RPMI7951 (cell line): ENCODE measurements around the gene PLXNA4. TPM values are rescaled to one million over a fixed set of nuclear protein-coding genes. Genes with fewer than 3 reads are reported as not detected.

Experiments
- DNase-seq: peaks from one replicate; pipeline ENCODE4 v3.0.0-alpha.2; 2012; ENCODE audit warnings: low read depth
- total RNA-seq: library from RNA; depleted of rRNA; stranded (reverse); fragments of >200 nt; shearing (Covaris generic); gene quantifications from 2 replicates; pipeline ENCODE4 v1.2.3, GENCODE V29; 2014

PLXNA4 gene
- total RNA-seq, 1 experiment from 2014 or later: 1.4 TPM

GRCh38 chr7:132504071-132504470 is 72.2 kb downstream of the PLXNA4 start:
- no peak for DNase-seq

DNA sequence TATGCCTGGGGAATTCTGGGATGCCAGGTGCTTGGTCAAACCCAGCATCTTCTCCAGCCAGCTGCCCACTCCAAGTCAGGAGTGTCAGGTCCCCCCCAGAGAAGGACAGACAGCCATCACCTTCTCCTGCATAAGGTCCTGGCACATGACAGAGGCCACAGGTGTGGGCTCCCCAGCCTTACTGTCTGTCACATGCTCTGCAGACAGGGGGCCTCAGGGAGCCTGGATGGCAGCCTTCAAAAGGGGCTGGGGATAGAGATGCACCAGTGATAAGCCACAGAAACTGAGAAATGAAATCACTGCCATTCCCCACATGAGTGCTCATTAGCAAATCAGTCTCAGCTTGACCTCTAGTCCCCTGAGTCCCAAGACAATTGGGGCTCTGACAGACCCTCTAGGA is 72.9 kb downstream of the PLXNA4 start:
- no peak for DNase-seq

- DNase-seq: peak; percentile 66
These were observed 74.3 kb downstream of the PLXNA4 start for GRCh38 chr7:132501956-132502355.

DNA sequence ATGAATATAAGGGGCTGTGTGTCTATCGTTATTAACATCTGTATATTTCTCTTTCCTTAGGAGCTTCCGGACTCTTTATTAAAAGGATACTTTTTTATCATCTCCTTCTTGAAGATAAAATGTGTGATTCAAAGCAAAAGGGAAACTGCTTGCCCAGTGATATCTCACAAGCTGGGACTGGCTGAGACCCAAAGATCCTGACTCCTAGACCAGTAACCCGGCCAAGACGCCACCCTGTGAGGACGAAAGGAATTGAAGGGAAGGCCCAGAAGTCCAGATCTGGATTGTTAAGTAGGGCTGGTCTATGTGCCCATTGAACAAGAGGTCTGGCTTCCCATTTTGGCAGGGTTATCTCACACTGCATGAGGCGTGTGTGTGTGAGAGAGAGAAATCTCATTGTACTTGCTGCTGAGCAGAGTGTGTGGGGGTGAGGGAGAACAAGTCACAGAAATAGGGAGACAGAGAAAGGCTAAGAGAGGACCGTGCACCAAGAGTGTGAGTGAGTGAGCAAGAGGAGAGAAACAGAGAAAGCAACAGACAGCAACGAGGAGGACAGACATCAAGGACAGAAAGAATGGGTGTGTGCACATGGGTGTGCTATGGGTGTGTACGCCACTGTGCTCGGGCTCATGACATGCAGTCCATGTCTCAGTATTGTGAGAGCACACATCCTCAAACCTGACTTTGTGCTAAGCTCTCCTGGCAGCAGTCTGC is 75.4 kb downstream of the PLXNA4 start:
- peak; percentile 68 for DNase-seq

GRCh38 chr7:132499487-132499886 is 76.8 kb downstream of the PLXNA4 start:
- no peak for DNase-seq

- no peak for DNase-seq
These were observed 77.2 kb downstream of the PLXNA4 start for GRCh38 chr7:132499065-132499464.

- DNase-seq: no peak
These were observed 78.0 kb downstream of the PLXNA4 start for GRCh38 chr7:132498319-132498718.

- no peak for DNase-seq
These were observed 79.2 kb downstream of the PLXNA4 start for GRCh38 chr7:132497098-132497497.

DNA sequence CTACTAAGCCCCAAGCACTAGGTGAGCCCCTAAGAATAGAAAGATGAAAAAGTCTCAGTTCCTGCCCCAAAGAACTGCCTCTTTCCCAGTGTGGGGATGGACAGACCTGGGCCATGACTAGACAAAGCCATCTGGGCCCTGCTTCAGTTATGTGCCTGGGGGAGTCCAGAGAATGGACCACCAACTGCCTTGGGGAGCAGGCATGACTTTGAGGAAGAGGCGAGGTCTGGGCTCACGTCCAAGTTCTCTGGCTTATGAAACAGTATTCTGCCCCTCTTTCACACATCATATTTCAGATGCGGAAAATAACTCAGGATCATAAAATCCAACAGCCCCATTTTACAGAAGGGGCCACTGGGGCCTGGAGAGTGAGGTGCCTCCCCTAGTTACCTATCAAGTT is 80.3 kb downstream of the PLXNA4 start:
- DNase-seq: peak; percentile 33

DNA sequence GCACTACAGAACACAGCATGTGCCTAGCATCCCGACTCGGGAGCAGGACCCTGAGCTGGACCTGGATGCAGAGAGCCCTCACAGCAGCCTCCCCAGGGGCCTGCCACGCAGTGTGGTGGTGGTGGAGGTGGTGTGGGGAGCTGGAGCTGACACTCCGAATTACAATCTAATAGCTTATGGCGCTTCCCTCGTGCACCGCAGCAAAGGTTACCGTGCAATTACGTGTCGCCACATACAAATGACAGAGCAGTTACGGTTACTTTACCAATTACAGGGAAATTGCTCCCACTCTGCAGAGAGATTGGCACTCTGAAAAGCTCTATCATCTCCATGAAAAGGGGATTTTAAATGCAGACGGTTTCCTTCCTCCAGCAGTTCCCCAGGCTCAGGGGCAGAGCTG is 81.8 kb downstream of the PLXNA4 start:
- no peak for DNase-seq

GRCh38 chr7:132492823-132493445 is 83.3 kb downstream of the PLXNA4 start:
- no peak for DNase-seq

GRCh38 chr7:132491391-132491945 is 84.8 kb downstream of the PLXNA4 start:
- peak; percentile 22 for DNase-seq

DNA sequence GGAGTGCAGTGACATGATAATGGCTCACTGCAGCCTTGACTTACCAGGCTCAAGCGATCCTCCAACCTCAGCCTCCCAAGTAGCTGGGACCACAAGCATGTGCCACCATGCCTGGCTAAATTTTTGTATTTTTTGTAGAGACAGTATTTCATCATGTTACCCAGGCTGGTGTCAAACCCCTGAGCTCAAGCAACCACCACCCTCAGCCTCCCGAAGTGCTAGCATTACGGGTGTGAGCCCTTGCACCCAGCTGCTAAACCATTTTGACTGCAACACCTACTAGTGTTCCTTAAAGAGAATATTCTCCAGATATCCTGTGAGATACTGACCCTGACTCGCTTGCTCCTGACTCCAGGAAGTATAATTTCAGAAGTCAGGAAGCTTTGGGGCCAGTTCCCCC is 85.8 kb downstream of the PLXNA4 start:
- no peak for DNase-seq

GRCh38 chr7:132489776-132490237 is 86.5 kb downstream of the PLXNA4 start:
- DNase-seq: peak; percentile 29

DNA sequence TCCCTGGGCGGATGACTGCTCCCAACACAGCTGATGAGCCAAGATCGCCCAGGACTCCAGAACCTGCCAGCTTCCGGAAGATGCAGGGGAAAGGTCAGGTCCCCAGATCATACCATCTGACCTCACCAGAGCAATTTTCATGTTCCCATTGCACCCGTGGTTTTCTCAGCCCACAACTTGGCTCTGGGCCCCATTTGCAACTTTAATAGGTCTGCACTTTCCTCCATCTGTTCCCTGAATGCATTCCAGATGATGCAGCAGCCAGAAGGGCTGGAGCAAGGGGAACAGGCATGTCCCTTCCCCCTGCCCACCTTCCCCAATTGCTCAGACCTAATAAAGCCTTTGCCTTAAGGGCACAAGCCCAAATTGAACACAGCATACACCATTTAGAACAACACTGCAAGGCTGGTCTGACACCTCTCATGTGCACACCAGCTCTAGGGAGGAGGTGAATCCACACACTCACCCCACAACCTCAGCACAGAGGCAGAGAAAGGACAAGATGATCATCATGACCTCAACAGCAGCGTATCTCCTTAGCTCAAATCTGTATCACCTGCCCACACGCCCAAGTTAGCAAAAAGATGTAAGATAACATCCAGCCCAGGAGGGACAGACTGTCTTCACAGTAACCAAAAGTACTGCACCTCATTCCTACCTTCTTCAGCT is 87.5 kb downstream of the PLXNA4 start:
- peak; percentile 89 for DNase-seq

DNA sequence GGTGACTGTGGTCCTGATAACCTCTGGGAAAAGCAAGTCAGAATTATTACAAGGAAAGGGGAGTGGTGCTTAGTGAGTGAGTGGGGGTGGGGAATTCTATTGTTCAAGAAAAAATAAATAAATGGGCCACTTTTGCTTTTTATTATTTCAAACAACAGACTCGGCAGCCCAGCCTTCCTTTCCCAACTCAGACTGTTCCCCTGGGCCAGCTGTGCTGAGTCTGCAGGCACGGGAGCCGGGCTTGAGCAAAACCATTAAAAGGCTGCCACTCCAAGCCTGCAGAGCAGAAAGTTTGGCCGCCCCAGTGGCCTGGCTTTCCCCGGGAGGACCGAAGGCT is 90.0 kb downstream of the PLXNA4 start:
- DNase-seq: no peak

- no peak for DNase-seq
These were observed 90.5 kb downstream of the PLXNA4 start for GRCh38 chr7:132485600-132486273.

DNA sequence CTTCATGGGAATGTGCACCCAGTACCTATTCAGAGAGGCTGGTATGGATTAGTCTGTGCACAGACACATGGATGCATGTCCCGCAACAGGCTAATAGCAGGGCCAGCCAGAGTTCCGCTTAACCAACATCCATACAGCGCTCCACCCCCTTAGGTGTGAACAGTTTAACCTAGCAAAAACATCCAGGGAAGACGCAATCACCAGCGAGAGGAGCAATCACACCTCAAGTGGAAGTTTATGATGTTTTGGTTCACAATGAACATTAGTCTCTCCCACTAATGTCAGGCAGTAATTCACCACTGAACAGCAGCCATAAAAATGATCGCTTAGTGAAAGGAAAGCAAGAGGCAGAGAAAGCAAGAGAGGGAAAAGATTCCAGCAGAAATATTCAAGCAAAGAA is 91.1 kb downstream of the PLXNA4 start:
- DNase-seq: no peak

- no peak for DNase-seq
These were observed 93.4 kb downstream of the PLXNA4 start for GRCh38 chr7:132482866-132483265.

GRCh38 chr7:132480534-132480933 is 95.7 kb downstream of the PLXNA4 start:
- DNase-seq: no peak

DNA sequence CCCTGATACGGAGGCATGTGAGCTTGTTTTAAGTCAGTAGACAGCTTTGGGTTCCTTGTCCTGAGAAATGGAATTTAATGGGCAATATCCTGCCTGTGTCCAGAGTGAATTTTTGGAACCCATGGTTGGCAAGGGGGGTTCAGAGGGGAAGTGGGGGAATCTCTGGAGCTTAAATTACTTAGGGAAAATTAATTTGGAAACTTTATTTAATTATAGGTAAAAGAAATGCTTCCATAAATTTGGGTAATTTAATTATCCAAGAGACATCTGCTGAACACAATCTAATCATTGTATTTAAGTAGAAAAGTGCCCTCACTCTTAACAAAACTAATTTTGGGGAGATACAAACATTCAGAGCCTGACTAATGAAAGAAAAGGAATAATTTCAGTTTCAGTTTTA is 99.7 kb downstream of the PLXNA4 start:
- DNase-seq: no peak

DNA sequence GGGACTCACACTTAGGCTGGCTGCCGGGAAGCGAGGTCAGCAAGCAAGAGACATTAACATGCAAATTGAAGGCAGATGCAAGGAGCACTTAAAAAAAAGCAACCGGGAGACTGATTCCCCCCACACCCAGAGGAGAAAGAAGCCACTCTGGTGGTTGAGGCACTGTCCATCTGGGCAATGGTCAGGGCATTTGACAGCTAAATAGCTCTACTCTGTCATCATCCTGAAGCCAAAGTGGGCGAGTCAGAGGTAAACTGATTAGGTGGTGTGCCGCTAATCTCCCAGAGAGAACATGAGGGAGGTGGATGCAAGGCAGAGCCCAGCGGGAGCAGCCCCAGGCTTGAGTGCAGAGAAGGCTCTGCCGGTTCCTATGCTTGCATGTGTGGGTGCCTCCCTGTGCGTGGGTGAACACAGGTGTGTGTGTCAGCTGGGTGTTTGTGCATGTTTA is 100.6 kb downstream of the PLXNA4 start:
- no peak for DNase-seq
